HG03045 (cell line): ENCODE results near the gene PPA2.

Source experiments
- ATAC-seq: cut with Tn5 transposase; IDR thresholded peaks from one replicate; pipeline ENCODE4 v1.9.1; 2021; ENCODE audit warnings: mild to moderate bottlenecking, moderate library complexity; ENCODE audit not compliant: unreplicated experiment

Gene PPA2

DNA sequence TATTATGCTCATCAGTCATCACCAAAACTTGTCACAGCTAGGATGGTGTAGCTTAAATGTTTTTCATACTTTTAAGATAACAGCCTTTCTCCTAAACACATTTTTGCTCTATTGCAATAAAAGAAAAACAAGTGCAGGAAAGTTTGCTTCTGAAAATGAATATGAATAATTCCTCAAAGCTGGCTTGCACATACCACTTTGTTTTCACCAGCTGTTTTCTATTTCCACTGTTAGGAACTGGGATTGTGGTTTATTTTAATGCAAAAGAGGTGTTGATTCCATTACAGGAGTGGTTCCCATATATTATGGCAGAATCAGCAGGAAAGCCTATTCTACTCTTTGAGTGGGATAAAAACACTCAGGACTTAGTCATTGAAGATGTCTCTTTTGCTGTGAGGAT is 145.9 kb downstream of the PPA2 start:
- no peak for ATAC-seq

DNA sequence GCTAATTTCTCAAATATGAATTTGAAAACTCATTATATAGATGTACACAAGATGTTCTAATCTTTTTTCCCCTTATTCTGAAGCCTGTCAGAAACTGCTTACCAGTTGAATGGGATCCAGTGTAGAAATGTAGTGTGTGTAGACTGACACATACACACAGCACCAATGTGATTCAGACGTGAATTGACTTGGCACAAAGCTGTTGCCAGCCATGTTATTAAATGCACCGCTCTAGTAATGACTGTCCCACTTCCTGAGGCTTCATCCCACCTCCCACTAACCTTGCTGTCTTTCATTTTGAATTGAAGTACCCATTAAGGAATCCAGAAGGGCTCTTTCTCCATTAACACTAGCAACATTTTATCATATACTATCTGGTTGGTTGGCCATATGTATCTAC is 146.6 kb downstream of the PPA2 start:
- no peak for ATAC-seq
